Measurements from ENCODE around the gene CDC42EP4. TPM values are rescaled to one million over a fixed set of nuclear protein-coding genes. Genes with fewer than 3 reads are reported as not detected.
"Not testable (repeated sequence)": the region's sequence is repeated elsewhere in the genome, so short reads cannot be mapped to it uniquely, and the experiment has no call there.

CDC42EP4 gene
- total RNA-seq, 1 donor from 2014 or later, result 44.6 TPM

- H3K9me3 ChIP-seq, result no peaks in the 10 kb centered on the region
- TF ChIP-seq, protein P1, sequence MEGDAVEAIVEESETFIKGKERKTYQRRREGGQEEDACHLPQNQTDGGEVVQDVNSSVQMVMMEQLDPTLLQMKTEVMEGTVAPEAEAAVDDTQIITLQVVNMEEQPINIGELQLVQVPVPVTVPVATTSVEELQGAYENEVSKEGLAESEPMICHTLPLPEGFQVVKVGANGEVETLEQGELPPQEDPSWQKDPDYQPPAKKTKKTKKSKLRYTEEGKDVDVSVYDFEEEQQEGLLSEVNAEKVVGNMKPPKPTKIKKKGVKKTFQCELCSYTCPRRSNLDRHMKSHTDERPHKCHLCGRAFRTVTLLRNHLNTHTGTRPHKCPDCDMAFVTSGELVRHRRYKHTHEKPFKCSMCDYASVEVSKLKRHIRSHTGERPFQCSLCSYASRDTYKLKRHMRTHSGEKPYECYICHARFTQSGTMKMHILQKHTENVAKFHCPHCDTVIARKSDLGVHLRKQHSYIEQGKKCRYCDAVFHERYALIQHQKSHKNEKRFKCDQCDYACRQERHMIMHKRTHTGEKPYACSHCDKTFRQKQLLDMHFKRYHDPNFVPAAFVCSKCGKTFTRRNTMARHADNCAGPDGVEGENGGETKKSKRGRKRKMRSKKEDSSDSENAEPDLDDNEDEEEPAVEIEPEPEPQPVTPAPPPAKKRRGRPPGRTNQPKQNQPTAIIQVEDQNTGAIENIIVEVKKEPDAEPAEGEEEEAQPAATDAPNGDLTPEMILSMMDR (IDR thresholded peaks at IDR 0.05), result no peak
- H3K27me3 ChIP-seq (ENCODE audit: low read depth), result no peaks in the 10 kb centered on the region
- intact Hi-C loops (cut with DNase I), result no loop called here
- no peaks in the 10 kb centered on the region for H3K4me1 ChIP-seq
- DNase-seq (no peak), ATAC-seq (no peak)
- no peaks in the 10 kb centered on the region for H3K36me3 ChIP-seq
- H3K27ac ChIP-seq, result no peak overlapping the region
- no peak overlapping the region for H3K4me3 ChIP-seq
These were observed 45.9 kb downstream of the CDC42EP4 start for GRCh38 chr17:73265646-73266640.

DNA sequence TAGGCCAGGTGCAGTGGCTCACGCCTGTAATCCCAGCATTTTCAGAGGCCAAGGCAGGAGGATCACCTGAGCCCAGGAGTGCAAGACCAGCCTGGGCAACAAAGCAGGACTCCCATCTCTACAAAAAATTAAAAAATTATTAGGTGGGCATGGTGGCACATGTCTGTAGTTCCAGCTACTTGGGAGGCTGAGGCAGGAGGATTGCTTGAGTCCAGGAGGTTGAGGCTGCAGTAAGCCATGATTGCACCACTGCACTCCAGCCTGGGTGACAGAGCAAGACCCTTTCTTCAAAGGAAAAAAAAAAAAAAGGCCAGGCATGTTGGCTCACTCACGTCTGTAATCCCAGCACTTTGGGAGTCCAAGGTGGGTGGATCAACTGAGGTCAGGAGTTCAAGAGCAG lies 47.4 kb downstream of the CDC42EP4 start:
- intact Hi-C loops (cut with DNase I); H3K9me3 ChIP-seq; H3K4me3 ChIP-seq; ATAC-seq; H3K4me1 ChIP-seq; H3K27me3 ChIP-seq (ENCODE audit: low read depth); H3K27ac ChIP-seq; H3K36me3 ChIP-seq: not testable (repeated sequence)
- DNase-seq, result peak; percentile 4

DNA sequence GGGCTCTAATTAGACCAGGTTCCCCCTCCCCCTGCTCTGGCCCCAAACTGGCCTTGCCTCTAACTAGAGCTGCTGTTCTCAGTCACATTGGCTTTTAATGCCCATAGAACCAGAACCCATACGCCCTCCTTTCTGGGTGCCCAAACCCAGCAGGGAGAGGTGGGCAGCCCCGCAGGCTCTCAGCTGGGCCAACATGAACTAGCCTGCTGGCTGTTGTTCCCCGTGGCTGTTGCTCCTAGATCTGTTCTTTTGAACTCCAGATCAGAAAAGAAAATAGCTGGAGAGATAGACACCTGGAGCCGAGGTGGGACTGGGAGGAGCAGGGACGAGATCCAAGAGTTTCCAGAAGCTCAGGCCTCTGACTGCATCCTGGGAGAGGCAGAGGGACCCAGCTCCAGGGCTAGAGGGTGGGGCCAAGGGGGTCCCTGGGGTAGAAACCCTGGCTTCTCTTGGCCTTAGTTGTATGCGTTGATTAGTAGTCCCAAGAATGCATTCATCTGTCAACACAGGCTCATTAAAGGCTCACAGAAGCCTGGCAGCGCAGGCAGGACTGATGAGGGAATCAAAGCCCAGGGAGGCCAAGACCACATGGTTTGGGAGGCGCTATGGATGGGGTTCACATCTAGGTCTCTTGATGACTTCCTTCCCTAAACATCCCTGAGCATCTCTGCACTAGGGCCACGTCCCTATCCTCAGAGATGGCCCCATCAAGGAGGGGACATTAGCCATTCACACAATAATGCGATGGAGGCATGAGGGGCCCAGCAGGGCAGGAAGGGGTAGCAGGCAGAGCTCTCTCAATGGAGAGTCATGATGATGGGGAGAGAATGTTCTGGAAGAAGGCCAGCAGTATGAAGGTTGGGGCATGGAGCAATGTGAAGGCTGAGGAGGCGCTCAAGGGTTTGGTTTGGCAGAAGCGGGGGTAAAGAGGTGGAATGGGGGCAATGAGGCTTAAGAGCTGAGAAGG lies 48.8 kb downstream of the CDC42EP4 start:
- no peaks in the 10 kb centered on the region for H3K27me3 ChIP-seq (ENCODE audit: low read depth)
- H3K4me1 ChIP-seq, result no peaks in the 10 kb centered on the region
- ATAC-seq (no peak), DNase-seq (no peak)
- H3K27ac ChIP-seq, result no peak overlapping the region
- H3K4me3 ChIP-seq, result no peak overlapping the region
- TF ChIP-seq, protein P1 (IDR thresholded peaks at IDR 0.05), result no peak
- H3K9me3 ChIP-seq, result no peaks in the 10 kb centered on the region
- no peaks in the 10 kb centered on the region for H3K36me3 ChIP-seq
- intact Hi-C loops (cut with DNase I), result no loop called here

- ATAC-seq, result peak; percentile 33 to 53
- intact Hi-C loops (cut with DNase I), result no loop called here
- no peak overlapping the region for H3K27ac ChIP-seq
These were observed 49.7 kb downstream of the CDC42EP4 start for GRCh38 chr17:73261952-73262675.

DNA sequence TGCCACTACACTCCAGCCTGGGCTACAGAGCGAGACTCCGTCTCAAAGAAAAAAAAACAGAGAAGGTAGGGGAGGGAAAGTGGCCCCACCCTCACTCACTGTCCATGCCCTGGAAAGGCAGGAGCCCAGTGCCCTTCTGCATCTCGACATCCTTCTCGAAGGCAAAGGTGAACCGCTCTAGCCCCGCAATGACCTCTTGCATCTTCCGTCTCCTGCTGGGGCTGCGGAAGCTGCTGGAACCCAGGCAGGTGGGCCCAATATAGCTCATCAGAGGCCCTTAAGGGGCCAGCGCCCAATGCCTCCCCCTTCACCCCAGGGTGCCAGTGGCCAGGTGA lies 50.2 kb downstream of the CDC42EP4 start, which contains the start of gene CPSF4L:
Gene CPSF4L, minus strand, starts transcription at position 264 of the 335 bp plus-strand sequence. Its CDS starts 62 bp downstream, at position 202.
- TF ChIP-seq, protein P1 (IDR thresholded peaks at IDR 0.05), result no peak
- intact Hi-C loops (cut with DNase I), result no loop called here
- no peak within 1 kb of the TSS for H3K27ac ChIP-seq
- H3K36me3 ChIP-seq, result no peaks in the 10 kb centered on the region
- no peaks in the 10 kb centered on the region for H3K27me3 ChIP-seq (ENCODE audit: low read depth)
- ATAC-seq (no peak), DNase-seq (no peak)
- no peak within 1 kb of the TSS for H3K4me3 ChIP-seq
- no peaks in the 10 kb centered on the region for H3K9me3 ChIP-seq
- no peaks in the 10 kb centered on the region for H3K4me1 ChIP-seq

More at GRCh38 chr17:73261952-73262675, 49.7 kb downstream of the CDC42EP4 start:
- H3K9me3 ChIP-seq, result no peaks in the 10 kb centered on the region
- TF ChIP-seq, protein P1 (IDR thresholded peaks at IDR 0.05), result no peak
- no peaks in the 10 kb centered on the region for H3K27me3 ChIP-seq (ENCODE audit: low read depth)
- no peak for DNase-seq
- H3K36me3 ChIP-seq, result no peaks in the 10 kb centered on the region
- H3K4me3 ChIP-seq, result no peak overlapping the region
- no peaks in the 10 kb centered on the region for H3K4me1 ChIP-seq
